Anterior cingulate cortex (tissue), 58 donors: ENCODE measurements around the gene POLR1G.
A peak's percentile ranks its signal among the peaks of the same experiment; 100 is the strongest.

Experiments
- DNase-seq, 58 donors: peaks; one replicate each; lab custom pipeline; 2025; lab: John Stamatoyannopoulos, UW

The POLR1G gene

DNA sequence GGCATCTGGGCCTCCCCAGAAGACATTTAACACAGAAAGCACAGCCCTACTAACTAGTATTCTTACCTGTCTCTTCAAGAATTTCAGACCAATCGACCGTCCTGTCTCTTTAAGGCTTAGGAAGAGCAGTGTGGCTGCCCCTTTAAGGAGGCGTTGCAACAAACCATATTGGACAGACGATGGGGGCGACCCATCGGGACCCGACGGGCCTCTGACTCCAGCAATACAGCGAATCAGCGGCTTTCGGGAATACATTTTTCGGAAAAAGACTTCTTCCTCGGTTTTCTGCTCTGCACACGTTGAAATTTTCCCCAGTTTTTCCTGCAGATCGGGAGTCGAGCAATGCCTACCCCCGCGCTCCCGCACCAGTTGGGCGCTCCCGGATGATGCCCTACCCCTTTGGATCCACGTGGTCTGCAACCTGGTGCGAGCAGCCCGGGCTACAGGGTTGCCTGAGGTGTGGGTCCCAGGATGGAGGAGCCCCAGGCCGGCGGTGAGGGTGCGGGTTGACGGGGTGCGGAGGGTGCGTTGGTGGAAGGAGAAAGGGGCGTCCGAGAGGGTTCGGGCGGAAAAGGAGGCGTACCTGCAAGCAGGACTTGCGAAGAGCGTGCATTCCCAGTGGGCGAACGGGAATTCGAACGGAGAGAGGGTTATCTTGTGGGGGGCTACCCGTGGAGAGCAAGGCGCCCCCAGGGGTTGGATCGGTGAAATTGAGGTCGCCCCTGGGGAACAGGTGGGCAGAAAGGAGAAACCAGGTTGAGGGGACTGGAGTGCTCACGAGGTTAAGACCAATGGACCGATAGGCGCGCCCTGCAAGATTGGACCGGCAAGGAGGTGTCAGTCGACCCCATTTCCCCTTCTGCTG is at the start of gene POLR1G:
Gene POLR1G (plus strand): TSS at position 419 of the 865 bp plus-strand sequence. CDS start 53 bp downstream, at position 472.
- peak in 57 of 58 donors; percentile 56 to 98 (median 84) for DNase-seq

DNA sequence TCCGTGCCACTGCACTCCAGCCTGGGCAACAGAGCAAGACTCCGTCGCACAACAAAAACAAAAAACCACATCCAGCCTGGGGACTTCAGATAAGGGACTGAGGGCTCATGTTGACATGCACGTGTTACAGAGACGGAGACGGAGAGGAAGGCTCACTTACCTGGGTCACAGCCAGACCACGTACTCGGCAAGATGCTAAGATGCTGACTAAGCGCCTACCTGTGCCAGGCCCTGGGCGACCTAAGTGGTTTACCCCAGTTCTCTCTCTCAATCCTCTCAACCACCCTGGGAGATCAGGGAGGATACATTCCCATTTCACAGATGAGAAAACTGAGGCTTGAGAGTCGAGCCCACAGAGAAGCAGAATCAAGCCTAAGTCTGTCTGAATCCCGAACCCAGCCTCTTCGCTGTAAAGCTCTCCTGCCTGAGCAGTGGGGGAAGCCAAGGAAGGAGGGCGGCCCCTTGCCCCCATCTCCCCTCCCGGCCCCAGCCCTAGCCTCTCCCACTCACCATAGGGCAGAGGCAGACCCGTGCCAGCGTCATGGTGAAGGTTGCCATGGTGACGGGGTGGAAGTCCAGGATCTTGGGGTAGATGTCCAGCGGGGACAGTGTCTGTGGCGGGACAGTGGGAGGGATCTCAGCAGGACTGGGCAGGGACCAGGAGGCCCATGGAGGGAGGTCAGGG is 49.5 kb upstream of the POLR1G start:
- no peak for DNase-seq

GRCh38 chr19:45357445-45357783 is 49.0 kb upstream of the POLR1G start:
- no peak for DNase-seq

GRCh38 chr19:45358213-45358792 is 48.1 kb upstream of the POLR1G start:
- DNase-seq: no peak

DNA sequence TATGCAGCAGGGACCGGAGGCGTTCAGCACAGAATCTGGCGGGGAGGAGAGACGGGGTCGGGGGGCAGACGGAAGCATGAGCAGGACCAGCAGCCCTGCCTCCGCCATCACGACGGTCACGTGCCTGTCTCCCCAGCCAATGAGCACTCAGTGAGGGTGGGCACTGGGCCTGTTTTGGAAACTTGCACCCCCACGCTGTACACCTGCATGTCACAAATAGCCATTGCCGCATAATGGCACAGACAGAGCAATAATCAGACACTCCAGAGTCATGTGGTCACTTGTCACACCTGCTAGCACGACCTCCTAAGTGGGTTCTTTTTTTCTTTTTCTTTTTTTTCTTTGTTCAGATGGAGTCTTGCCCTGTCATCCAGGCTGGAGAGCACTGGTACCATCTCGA is 44.8 kb upstream of the POLR1G start:
- no peak for DNase-seq

DNA sequence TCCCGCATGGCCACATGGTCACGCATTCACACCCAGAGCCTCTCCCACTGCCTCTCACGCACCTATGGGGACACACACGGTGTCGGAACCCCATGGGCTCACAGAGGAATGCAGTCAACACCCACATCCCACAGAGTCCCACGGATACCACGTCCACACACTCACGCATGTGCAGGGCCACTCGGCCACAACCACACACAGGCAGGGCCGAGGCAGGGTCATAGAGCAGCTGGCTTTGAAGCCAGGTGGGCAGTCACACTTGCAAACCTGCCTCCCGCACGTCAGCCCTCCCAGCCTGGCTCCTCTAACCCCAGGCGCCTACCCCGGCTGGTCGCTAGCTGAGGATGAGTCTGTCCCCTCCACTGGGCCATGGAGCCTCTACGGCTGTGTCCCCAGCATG is 44.2 kb upstream of the POLR1G start:
- no peak for DNase-seq

- no peak for DNase-seq
Observed at GRCh38 chr19:45363861-45364459, 42.5 kb upstream of the POLR1G start.

DNA sequence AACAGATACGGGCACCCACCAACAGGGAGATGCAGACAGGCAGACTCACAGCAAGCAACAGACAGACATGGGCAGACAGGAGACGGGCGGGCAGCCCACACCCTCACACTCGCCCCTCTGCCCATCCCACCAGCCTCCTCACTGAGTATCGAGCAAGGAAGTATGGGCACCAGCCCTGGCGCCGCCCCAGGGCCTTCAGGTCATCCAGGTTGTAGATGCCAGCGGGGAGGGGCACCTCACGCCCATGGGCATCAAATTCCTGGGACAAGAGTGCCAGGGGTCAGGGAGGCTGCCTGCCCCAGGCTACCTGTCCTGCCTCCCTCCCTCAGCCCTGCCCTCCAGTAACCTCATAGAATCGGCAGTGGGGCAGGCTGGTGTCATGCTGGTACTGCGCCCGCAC is 41.7 kb upstream of the POLR1G start:
- no peak for DNase-seq

GRCh38 chr19:45368127-45368526 is 38.3 kb upstream of the POLR1G start:
- DNase-seq: no peak

GRCh38 chr19:45368737-45369340 is 37.6 kb upstream of the POLR1G start:
- no peak for DNase-seq

DNA sequence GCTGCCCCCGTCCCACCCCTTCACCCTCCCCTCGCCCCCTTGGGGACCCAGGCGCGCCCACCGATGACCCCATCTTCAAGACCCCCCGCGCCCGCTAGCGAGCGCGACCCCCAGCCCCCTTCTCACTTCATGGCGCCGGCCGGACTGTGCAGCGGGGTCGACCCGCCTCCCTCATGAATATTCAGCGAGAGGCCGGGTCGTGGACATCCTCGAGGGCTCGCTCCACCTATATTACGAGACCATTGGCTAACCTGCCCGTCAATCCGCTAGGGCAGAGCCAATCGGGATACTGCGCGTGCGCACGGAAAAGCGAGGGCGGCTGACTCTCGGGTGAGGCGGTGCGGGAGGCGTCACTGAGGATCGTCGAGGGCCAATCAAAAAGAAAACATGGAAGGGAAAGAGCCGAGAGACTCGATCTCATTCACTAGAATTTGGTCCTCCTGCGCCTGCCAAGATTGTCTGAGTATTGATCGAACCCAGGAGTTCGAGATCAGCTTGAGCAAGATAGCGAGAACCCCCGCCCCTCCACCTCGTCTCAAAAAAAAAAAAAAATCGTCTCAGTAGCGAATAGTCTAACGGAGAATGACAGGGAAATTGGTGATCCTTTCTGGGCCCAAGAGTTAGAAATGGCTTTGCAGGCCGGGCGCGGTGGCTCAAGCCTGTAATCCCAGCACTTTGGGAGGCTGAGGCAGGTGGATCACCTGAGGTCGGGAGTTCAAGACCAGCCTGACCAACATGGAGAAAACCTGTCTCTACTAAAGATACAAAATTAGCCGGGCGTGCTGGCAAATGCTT is 35.8 kb upstream of the POLR1G start, which contains the start of gene ERCC2:
Gene ERCC2 (minus strand): TSS at position 164 of the 795 bp plus-strand sequence. CDS start 33 bp downstream, at position 131.
- DNase-seq: peak; percentile 91 to 99 (median 98)

DNA sequence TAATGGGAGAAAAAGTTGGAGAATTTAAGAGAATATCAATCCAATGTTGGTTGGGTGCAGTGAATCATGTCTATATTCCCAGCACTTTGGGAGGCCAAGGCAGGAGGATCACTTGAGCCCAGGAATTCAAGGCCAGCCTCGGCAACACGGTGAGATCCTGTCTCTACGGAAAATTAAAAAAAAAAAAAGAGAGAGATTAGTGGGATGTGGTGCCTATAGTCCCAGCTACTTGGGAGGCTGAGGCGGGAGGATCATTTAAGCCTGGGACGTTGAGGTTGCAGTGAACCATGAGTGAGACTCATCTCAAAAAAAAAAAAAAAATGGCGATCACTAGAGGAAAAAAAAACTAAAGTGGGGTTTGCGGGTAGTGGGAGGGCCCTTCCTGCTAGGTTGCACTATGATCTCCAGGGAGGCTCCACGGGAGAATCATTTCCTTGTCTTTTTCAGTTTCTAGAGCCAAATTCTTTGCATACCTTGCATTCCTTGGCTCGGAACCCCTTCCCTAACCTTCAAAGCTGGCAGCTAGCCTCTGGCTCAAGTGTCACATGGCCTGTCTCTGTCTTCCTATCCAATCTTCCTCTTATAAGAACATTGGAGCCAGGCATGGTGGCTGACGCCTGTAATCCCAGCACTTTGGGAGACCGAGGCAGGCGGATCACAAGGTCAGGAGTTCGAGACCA is 30.3 kb upstream of the POLR1G start:
- no peak for DNase-seq

DNA sequence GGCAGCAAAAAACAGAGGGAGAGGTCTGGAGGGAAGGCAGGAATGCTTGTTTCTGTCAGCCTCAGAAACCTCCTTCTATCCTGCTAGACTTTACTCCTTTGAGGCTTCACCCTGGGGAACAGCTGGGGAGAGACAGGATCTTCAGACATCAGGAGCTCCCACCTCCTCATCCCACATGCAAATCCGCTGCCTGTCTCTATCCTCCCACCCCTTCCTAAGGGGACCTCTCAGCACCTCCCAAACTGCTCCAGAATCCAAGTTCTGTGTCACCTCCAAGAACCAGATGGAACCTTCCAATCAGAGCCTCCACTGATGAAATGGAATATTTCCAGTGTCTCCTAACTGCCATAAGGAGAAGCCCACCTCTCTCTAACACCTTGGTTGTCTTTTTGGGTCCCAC is 26.3 kb upstream of the POLR1G start:
- DNase-seq: no peak

GRCh38 chr19:45382426-45382825 is 24.0 kb upstream of the POLR1G start:
- DNase-seq: no peak

DNA sequence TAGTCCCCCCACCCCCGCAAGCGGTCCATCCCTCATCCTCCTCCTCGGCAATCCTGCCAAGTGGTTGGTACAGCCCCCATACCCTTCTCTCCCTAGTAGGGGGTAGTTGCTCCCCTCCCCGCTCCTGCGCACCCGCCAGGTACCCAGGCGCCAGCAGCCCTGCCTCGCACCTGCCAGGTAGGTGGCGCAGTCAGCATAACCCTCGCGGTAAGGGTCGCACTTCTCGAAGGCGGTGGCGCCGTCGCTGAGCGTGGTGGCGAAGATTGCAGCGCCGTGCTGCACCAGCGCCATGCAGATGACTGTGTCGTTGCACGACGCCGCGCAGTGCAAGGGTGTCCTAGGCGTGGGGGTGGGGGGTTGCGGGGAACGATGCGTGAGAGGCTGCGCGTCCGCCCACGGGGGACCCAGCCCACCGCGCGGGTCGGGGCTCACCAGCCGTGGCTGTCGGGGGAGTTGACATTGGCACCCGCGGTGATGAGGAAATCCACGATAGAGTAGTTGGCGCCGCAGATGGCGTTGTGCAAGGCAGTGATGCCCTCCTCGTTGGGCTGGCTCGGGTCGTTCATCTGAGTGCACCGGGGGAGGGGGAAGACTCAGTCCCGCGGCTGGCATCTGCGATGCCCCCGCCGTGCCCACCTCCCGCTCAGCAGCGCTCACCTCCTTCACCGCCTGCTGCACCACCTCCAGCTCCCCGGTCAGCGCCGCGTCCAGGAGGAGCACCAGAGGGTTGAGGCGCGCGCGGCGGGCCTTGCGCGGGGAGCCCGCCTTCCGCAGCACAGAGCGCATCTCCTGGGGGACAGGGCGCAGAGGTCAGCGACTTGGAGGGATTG is 20.8 kb upstream of the POLR1G start:
- no peak for DNase-seq

DNA sequence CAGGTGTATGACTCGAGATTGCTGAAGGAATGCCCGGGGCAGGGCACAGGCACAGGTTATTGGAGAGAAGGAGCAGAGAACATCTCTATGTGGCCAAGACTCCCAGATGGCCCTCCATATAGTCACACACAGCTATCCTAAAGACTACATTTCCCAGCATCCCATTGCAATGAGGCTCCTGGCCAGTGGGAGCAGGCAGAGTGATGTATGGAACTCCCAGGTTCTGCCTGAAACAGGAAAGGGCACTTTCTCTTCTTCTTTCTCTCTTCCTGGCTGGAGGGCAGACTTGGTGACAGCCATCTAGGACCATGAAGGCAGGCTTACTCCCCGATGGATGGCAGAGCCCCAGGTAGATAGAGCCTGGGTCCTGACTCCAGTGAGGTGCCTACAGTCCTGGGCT is 15.1 kb upstream of the POLR1G start:
- no peak for DNase-seq

GRCh38 chr19:45391871-45392665 is 14.4 kb upstream of the POLR1G start:
- no peak for DNase-seq
